GM19193 (cell line): ENCODE results near the gene EYS.

Experiments used
- POLR2A ChIP-seq: IDR thresholded peaks from 4 replicates; pipeline ENCODE4 v1.6.1; 2011; ENCODE audit not compliant: insufficient read depth, insufficient read length; ENCODE audit errors: extremely low read depth

The EYS gene

GRCh38 chr6:63804381-63804956, 1902.6 kb downstream of the EYS start:
- no peak for TF ChIP-seq POLR2A

- TF ChIP-seq POLR2A: no peak
Measured at GRCh38 chr6:63803371-63803770, 1903.7 kb downstream of the EYS start.

GRCh38 chr6:63802606-63803206, 1904.3 kb downstream of the EYS start:
- TF ChIP-seq POLR2A: no peak

- TF ChIP-seq POLR2A: no peak
Measured at GRCh38 chr6:63799813-63800212, 1907.2 kb downstream of the EYS start.

- TF ChIP-seq POLR2A: no peak
Measured at GRCh38 chr6:63799313-63799712, 1907.7 kb downstream of the EYS start.

- no peak for TF ChIP-seq POLR2A
Measured at GRCh38 chr6:63798378-63798777, 1908.6 kb downstream of the EYS start.

GRCh38 chr6:63797721-63798120, 1909.3 kb downstream of the EYS start:
- no peak for TF ChIP-seq POLR2A

- no peak for TF ChIP-seq POLR2A
Measured at GRCh38 chr6:63795826-63796225, 1911.2 kb downstream of the EYS start.

GRCh38 chr6:63795006-63795405, 1912.0 kb downstream of the EYS start:
- no peak for TF ChIP-seq POLR2A

GRCh38 chr6:63793465-63794137, 1913.4 kb downstream of the EYS start:
- TF ChIP-seq POLR2A: no peak

- no peak for TF ChIP-seq POLR2A
Measured at GRCh38 chr6:63792736-63793464, 1914.1 kb downstream of the EYS start.

GRCh38 chr6:63790334-63790733, 1916.7 kb downstream of the EYS start:
- no peak for TF ChIP-seq POLR2A

- no peak for TF ChIP-seq POLR2A
Measured at GRCh38 chr6:63789699-63790098, 1917.3 kb downstream of the EYS start.

- no peak for TF ChIP-seq POLR2A
Measured at GRCh38 chr6:63788569-63788968, 1918.5 kb downstream of the EYS start.

GRCh38 chr6:63787021-63787420, 1920.0 kb downstream of the EYS start:
- no peak for TF ChIP-seq POLR2A
